ENCODE measurements around the gene OASL.

DNA sequence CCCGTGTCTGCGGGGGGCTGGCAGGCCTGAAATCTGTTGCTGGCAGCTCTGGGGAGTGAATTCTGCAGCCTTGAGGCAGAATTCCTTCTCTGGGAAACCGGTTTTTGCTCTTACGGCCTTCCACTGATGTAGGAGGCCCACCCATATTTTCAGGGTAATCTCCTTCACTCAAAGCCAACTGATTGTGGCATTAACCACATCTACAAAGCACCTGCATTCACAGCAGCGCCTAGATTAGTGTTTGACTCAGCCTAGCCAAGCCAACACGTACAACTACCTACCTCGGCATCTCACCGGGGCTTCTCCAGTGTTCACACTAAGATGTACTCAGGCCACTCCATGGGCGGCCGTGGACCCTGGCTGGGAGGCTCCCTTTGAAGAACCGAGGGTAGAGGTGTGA is 38.5 kb downstream of the OASL start:
- TF ChIP-seq, protein P1, sequence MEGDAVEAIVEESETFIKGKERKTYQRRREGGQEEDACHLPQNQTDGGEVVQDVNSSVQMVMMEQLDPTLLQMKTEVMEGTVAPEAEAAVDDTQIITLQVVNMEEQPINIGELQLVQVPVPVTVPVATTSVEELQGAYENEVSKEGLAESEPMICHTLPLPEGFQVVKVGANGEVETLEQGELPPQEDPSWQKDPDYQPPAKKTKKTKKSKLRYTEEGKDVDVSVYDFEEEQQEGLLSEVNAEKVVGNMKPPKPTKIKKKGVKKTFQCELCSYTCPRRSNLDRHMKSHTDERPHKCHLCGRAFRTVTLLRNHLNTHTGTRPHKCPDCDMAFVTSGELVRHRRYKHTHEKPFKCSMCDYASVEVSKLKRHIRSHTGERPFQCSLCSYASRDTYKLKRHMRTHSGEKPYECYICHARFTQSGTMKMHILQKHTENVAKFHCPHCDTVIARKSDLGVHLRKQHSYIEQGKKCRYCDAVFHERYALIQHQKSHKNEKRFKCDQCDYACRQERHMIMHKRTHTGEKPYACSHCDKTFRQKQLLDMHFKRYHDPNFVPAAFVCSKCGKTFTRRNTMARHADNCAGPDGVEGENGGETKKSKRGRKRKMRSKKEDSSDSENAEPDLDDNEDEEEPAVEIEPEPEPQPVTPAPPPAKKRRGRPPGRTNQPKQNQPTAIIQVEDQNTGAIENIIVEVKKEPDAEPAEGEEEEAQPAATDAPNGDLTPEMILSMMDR (IDR thresholded peaks at IDR 0.05): no peak
- TF ChIP-seq POLR2A (IDR thresholded peaks at IDR 0.05; ENCODE audit: low read depth): no peak
